Keratinocyte (primary cell): Measurements from ENCODE around the gene TMEM132C. TPM values are rescaled to one million over a fixed set of nuclear protein-coding genes. Genes with fewer than 3 reads are reported as not detected.

Source experiments
- DNase-seq: peaks from one replicate; pipeline ENCODE4 v3.0.0-alpha.2; 2011; ENCODE audit warnings: low read depth, missing footprints, low spot score
- FAIRE-seq: peaks from 2 replicates; lab custom pipeline; 2011; peaks lifted over from hg19 to GRCh38; lab: Jason Lieb, UNC
- H2AFZ ChIP-seq: 2 replicates; pipeline ENCODE4 v1.6.0; 2012; ENCODE audit warnings: low read length, control low read depth, inconsistent platforms; ENCODE audit not compliant: control insufficient read depth
- H3K27ac ChIP-seq: 2 replicates; pipeline ENCODE4 v1.5.1; 2011; ENCODE audit warnings: low read length; ENCODE audit not compliant: control insufficient read depth, insufficient read depth
- H3K27me3 ChIP-seq: 3 replicates; pipeline ENCODE4 v1.6.0; 2011; ENCODE audit warnings: low read length; ENCODE audit not compliant: control insufficient read depth, insufficient read depth; ENCODE audit errors: extremely low read depth
- H3K36me3 ChIP-seq, 2 experiments: 2 replicates in 1 of 2; 3 replicates in 1 of 2; pipeline ENCODE4 v1.5.1; 2011; ENCODE audit warnings: low read length in 2 of 2, mild to moderate bottlenecking in 1 of 2; ENCODE audit not compliant: control insufficient read depth in 2 of 2, insufficient read depth in 2 of 2; ENCODE audit errors: extremely low read depth in 1 of 2
- H3K4me1 ChIP-seq: 3 replicates; pipeline ENCODE4 v1.5.1; 2011; ENCODE audit warnings: low read length; ENCODE audit not compliant: control insufficient read depth, insufficient read depth; ENCODE audit errors: extremely low read depth
- H3K4me2 ChIP-seq: 3 replicates; pipeline ENCODE4 v1.6.0; 2011; ENCODE audit warnings: low read depth, low read length; ENCODE audit not compliant: control insufficient read depth, insufficient read depth; ENCODE audit errors: extremely low read depth
- H3K4me3 ChIP-seq, 3 experiments: fragments of 200-600 bp in 1 of 3; sonication (generic) in 1 of 3; 2 replicates in 2 of 3; 3 replicates in 1 of 3; pipeline ENCODE4 v1.5.1; 2011 to 2016; ENCODE audit warnings: low read length in 3 of 3, mild to moderate bottlenecking in 3 of 3, control low read depth in 2 of 3, inconsistent platforms in 1 of 3, low read depth in 1 of 3, mixed read lengths in 1 of 3, mixed run types in 1 of 3, moderate library complexity in 1 of 3; ENCODE audit not compliant: control insufficient read depth in 2 of 3, insufficient read depth in 2 of 3; ENCODE audit errors: extremely low read depth in 1 of 3
- H3K79me2 ChIP-seq: 2 replicates; pipeline ENCODE4 v1.6.0; 2012; ENCODE audit warnings: low read length; ENCODE audit not compliant: control insufficient read depth, insufficient read depth
- H3K9ac ChIP-seq: 3 replicates; pipeline ENCODE4 v1.6.0; 2011; ENCODE audit warnings: low read length; ENCODE audit not compliant: control insufficient read depth, insufficient read depth; ENCODE audit errors: extremely low read depth
- H3K9me1 ChIP-seq: 3 replicates; pipeline ENCODE4 v1.6.0; 2011; ENCODE audit warnings: low read length; ENCODE audit not compliant: control insufficient read depth, insufficient read depth; ENCODE audit errors: extremely low read depth
- H3K9me3 ChIP-seq: 2 replicates; pipeline ENCODE4 v1.5.1; 2012; ENCODE audit warnings: low read depth, low read length; ENCODE audit not compliant: control insufficient read depth
- H4K20me1 ChIP-seq: 3 replicates; pipeline ENCODE4 v1.6.0; 2011; ENCODE audit warnings: low read length; ENCODE audit not compliant: control insufficient read depth, insufficient read depth; ENCODE audit errors: extremely low read depth
- CTCF ChIP-seq, 3 experiments: IDR thresholded peaks in 1 of 3; conservative IDR thresholded peaks in 1 of 3; optimal IDR thresholded peaks in 1 of 3; 2 replicates in 2 of 3; 3 replicates in 1 of 3; pipeline versions ENCODE3 to v1.5.1; 2011; ENCODE audit warnings: low read length in 3 of 3, mild to moderate bottlenecking in 3 of 3, moderate library complexity in 2 of 3, control low read depth in 1 of 3, inconsistent platforms in 1 of 3; ENCODE audit not compliant: insufficient read depth in 2 of 3; ENCODE audit errors: extremely low read depth in 1 of 3
- EZH2 ChIP-seq: IDR thresholded peaks from one replicate; pipeline ENCODE4 v1.6.1; 2012; ENCODE audit warnings: inconsistent platforms, mild to moderate bottlenecking, low read length, moderate library complexity
- dilution Hi-C: fragments of 300-500 bp; cut with MboI; formaldehyde crosslinking; loops from one replicate; pipeline ENCODE4 v1.7.0; 2020; ENCODE audit warnings: low sequenced_read_pairs; ENCODE audit not compliant: extremely low pct_ligation_motif_present
- polyA plus RNA-seq, 5 experiments: library from polyadenylated mRNA; depleted of rRNA in 3 of 5; stranded (reverse) in 3 of 5; stranded (forward) in 1 of 5; unstranded in 1 of 5; fragments of >200 nt; gene quantifications; 1 replicate in 1 of 5; 2 replicates in 3 of 5; 3 replicates in 1 of 5; pipeline versions ENCODE4 v1.2.1 to v1.2.3, GENCODE V29; 2011 to 2012; ENCODE audit warnings: missing spikeins in 2 of 5, low read depth in 1 of 5, low replicate concordance in 1 of 5

TMEM132C gene
- polyA plus RNA-seq, 1 donor (not counting 4 experiments of a cell fraction or from before 2014, with no cell fraction given) = not detected

DNA sequence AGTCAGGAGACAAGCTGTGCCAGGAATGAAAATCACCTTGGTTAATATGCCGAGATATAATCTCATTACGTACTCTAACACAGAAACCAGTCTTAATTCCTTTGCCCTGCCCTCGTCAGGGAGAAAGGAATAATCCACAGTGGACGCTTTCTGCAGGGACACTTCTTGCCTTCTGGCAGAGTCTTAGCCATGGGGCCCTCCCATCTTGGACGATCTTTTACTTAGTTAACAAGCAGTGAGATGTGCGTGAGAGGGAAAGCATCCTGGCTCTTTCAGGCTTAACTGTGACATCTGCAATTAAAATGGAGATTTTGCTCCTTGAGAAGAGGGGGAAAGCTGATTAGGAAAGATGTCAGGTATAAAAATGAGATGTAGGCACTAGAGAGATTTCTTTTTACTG lies 246.4 kb downstream of the TMEM132C start:
- Histone ChIP-seq H2AFZ (no peak overlapping the region), H4K20me1 (no peaks in the 10 kb centered on the region), H3K9ac (no peak overlapping the region), H3K9me1 (no peaks in the 10 kb centered on the region), H3K4me1 (no peaks in the 10 kb centered on the region), H3K4me3 (no peak overlapping the region), H3K27ac (no peak overlapping the region), H3K4me2 (no peak overlapping the region), H3K36me3 (no peaks in the 10 kb centered on the region), H3K79me2 (no peaks in the 10 kb centered on the region), H3K27me3 (no peaks in the 10 kb centered on the region), H3K9me3 (peaks cover 9% of the 10 kb centered on the region)
- DNase-seq (no peak), FAIRE-seq (no peak)
- no peak for TF ChIP-seq EZH2
- TF ChIP-seq CTCF (optimal IDR thresholded peaks at IDR 0.05 in 1 of 3, IDR thresholded peaks at IDR 0.05 in 1 of 3, conservative IDR thresholded peaks at IDR 0.05 in 1 of 3; ENCODE audit: extremely low read depth in 1 of 3, insufficient read depth in 2 of 3, low read length in 3 of 3) = no peak
- dilution Hi-C loops = no loop called here

DNA sequence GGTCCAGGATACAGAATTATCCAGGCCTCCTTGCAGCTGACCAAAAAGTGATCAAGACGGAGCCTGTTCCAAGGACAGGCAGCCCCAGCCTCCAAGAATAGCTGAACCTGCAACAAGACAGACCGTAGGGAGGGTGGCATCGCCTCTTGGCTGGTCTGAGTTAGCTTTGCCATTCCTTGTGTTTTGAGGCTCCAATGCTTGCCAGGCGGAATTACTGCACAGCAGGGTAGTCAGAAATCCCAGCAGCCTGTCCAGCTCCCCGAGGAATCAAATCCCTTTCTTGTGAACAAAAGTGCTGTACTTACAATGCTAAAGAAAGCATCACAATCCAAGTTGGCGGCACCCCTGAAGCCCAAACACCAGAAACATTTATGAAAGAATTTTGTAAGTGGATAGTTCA lies 246.9 kb downstream of the TMEM132C start:
- dilution Hi-C loops = no loop called here
- H3K27ac ChIP-seq = no peak overlapping the region
- H3K36me3 ChIP-seq = no peaks in the 10 kb centered on the region
- H2AFZ ChIP-seq = no peak overlapping the region
- no peaks in the 10 kb centered on the region for H4K20me1 ChIP-seq
- TF ChIP-seq EZH2 (no peak), CTCF (optimal IDR thresholded peaks at IDR 0.05 in 1 of 3, IDR thresholded peaks at IDR 0.05 in 1 of 3, conservative IDR thresholded peaks at IDR 0.05 in 1 of 3; ENCODE audit: extremely low read depth in 1 of 3, insufficient read depth in 2 of 3, low read length in 3 of 3) (no peak)
- H3K27me3 ChIP-seq = no peaks in the 10 kb centered on the region
- FAIRE-seq (no peak), DNase-seq (no peak)
- H3K9me1 ChIP-seq = no peaks in the 10 kb centered on the region
- H3K79me2 ChIP-seq = no peaks in the 10 kb centered on the region
- H3K4me1 ChIP-seq = no peaks in the 10 kb centered on the region
- no peak overlapping the region for H3K9ac ChIP-seq
- H3K4me2 ChIP-seq = no peak overlapping the region
- peaks cover 7% of the 10 kb centered on the region for H3K9me3 ChIP-seq
- H3K4me3 ChIP-seq = no peak overlapping the region
